ENCODE results near the gene RASL12.
"Not testable (repeated sequence)": the region's sequence is repeated elsewhere in the genome, so short reads cannot be mapped to it uniquely, and the experiment has no call there.

The RASL12 gene

GRCh38 chr15:65056106-65056505 lies 11.7 kb downstream of the RASL12 start:
- no peak for DNase-seq (ENCODE audit: low read depth in 2 of 2)

GRCh38 chr15:65055201-65055870 lies 12.5 kb downstream of the RASL12 start:
- DNase-seq (ENCODE audit: low read depth in 2 of 2): no peak

DNA sequence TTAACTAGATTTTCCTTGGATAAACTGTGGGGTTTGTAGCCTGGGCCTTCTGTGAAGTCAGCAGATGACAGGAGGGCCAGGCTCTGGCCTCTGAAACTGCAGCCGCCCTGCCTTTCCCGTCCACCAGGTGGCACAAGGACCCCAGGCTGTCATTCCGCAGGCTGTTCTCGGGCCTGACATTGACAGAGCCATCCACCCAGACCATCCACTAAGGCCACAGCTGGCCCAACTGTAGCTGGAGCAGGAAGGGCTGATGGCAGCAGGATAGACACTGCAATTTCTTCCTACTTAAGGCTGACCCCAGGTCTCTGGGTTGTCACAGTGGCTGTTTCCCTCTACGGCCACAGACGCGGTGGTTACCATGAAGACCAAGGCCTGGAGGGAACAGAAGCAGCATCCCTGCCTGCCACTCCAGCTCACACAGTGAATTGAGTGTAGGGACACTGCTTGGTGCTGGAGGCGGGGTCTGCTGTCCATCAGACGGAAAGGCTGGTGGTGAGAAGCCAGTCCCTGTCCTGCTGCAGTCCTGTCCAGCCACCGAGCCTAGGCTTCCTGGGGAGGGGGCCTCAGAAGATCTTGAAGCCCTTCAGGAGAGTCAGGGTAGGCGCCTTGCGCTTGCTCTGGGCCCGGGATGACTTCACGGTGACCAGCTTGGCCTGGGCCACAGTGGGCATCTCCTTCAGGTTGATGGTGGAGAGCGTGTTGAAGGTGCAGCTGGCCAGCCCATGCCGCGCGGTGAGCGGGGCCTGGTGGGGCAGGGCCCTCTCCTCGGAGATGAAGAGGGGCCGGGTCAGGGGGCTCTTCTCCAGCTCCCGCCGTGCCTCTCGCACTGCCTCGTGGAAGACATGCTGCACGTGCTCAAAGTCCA lies 13.2 kb downstream of the RASL12 start:
- DNase-seq (ENCODE audit: low read depth in 2 of 2): peak in 1 of 2 donors; percentile 23

GRCh38 chr15:65052956-65053355 lies 14.8 kb downstream of the RASL12 start:
- DNase-seq (ENCODE audit: low read depth in 2 of 2): no peak

GRCh38 chr15:65051266-65051665 lies 16.5 kb downstream of the RASL12 start:
- DNase-seq (ENCODE audit: low read depth in 2 of 2): no peak

DNA sequence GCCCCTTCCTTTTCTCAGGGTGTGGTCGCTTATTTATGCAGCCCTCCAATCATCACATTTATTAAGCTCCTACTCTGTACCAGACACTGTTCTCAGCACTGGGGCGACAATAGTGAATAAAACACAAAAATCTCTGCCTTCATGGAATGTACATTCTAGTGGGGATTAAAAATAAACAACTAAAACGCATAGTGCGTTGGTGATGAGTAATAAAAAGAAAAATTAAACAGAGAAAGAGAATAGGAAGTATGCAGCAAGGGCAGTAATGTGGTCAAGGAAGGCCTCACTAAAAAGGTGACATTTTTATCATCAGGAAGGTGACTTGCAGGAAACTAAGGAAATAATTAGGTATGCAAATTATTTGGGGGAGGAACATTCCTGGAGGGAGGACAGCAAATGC lies 17.5 kb downstream of the RASL12 start:
- DNase-seq (ENCODE audit: low read depth in 2 of 2): no peak

DNA sequence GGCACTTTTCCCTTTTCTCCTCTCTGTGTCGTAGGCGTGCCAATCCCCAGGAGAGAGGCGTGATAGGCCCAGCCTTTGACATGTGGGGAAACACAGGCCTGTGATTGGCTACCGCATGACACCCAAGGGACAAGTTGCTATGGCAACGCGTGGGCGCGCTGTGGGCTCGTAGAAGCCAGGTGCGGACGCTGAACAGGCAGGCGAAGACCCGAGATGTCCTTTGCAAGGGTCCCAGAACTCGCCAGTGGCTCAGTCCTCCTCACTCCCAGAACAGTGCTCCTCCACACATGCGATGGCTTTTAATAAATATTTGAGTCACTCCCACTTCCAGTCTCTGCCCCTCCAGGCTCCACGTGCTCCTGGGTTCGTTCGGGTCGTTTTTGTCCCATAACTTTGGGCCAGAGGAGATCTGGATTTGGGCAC lies 18.4 kb downstream of the RASL12 start:
- peak; percentile 64 to 76 for DNase-seq (ENCODE audit: low read depth in 2 of 2)

- DNase-seq (ENCODE audit: low read depth in 2 of 2): no peak
Measured at GRCh38 chr15:65048241-65048640, 19.6 kb downstream of the RASL12 start.

GRCh38 chr15:65044724-65045481 lies 22.9 kb downstream of the RASL12 start, which contains the start of gene SLC51B:
TSS of gene SLC51B (plus strand) at chr15:65045387. CDS start at chr15:65050005, 4,618 bp downstream.
- DNase-seq (ENCODE audit: low read depth in 2 of 2): no peak

DNA sequence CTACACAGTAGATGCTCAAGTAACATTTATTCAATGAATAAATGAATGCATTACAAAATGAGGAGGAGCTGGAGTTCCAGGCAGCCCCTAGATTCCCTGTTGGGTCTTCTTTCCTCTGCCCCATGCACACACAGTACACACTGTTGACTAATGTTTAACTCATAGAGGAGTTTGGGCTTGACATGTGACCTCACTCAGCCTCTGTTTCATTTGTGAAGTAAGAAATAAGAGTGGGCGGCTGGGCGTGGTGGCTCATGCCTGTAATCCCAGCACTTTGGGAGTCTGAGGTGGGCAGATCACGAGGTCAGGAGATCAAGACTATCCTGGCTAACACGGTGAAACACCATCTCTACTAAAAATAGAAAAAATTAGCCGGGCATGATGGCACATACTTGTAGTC lies 23.6 kb downstream of the RASL12 start:
- not testable (repeated sequence) for DNase-seq (ENCODE audit: low read depth in 2 of 2)

DNA sequence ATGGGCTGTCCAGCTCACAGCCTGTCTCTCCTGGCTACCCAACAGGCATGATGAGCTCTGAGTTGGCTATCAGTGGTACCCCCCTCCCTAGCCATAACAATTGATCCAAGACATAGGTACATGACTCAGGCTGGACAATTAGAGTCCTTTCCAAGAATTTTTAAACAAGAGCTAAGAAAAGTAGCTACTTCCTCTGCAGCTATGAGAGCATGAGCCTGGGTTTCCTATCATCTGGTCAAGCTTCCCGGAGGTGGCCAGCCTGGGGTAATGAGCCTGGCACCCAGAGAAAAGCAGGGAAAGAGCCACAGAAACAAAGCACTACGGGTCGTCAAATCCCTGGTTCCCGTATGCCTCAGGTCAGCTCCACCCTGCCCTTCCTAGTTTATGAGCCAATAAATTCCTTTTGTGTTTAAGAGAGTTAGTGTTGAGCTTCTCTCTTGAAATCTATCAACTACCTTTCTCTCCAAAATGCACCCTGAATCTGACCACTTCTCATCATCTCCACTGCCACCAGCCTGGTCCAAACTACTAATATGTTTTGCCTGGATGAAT lies 24.9 kb downstream of the RASL12 start:
- no peak for DNase-seq (ENCODE audit: low read depth in 2 of 2)

GRCh38 chr15:65041787-65042186 lies 26.0 kb downstream of the RASL12 start:
- DNase-seq (ENCODE audit: low read depth in 2 of 2): no peak

GRCh38 chr15:65040461-65040860 lies 27.3 kb downstream of the RASL12 start:
- DNase-seq (ENCODE audit: low read depth in 2 of 2): no peak

DNA sequence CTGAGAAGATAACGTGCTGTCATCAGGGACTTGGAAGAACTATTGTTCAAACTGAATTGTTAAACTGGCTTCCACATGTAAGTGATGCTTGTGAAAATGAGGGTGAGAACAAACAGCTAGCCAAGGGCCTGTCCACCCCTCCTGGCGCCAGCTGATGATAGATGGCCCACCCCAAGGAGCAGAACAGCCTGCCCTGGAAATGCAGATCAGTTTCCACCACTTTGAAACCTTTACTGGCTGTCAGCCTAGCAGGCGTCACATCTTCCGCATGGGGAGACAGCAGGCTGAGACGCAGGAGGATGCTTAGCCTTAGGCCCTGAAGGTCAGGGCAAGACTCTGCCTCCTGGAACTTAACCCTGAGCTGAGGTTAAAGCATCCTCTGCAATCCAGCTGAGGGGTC lies 29.0 kb downstream of the RASL12 start:
- DNase-seq (ENCODE audit: low read depth in 2 of 2): no peak

- DNase-seq (ENCODE audit: low read depth in 2 of 2): no peak
Measured at GRCh38 chr15:65038428-65038827, 29.4 kb downstream of the RASL12 start.

- no peak for DNase-seq (ENCODE audit: low read depth in 2 of 2)
Measured at GRCh38 chr15:65037309-65037708, 30.5 kb downstream of the RASL12 start.

DNA sequence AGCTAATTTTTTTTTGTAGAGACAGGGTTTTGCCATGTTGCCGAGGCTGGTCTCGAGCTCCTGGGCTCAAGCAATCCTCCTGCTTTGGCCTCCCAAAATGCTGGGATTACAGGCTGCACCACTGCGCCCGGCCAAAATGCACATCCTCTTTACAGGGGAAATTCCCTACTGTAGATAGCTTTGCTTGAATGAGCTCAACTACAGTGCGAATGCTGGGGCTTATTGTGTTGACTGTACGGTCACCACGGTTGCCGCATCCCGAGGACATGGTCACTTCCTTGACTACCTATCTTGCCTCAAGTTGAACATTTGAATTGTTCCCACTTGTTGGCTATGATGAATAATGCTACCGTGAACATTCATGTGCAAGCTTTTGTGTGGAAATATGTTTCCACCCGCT lies 33.1 kb downstream of the RASL12 start:
- DNase-seq (ENCODE audit: low read depth in 2 of 2): no peak

- no peak for DNase-seq (ENCODE audit: low read depth in 2 of 2)
Measured at GRCh38 chr15:65033659-65034269, 34.0 kb downstream of the RASL12 start.

- no peak for DNase-seq (ENCODE audit: low read depth in 2 of 2)
Measured at GRCh38 chr15:65032801-65033537, 34.8 kb downstream of the RASL12 start.

DNA sequence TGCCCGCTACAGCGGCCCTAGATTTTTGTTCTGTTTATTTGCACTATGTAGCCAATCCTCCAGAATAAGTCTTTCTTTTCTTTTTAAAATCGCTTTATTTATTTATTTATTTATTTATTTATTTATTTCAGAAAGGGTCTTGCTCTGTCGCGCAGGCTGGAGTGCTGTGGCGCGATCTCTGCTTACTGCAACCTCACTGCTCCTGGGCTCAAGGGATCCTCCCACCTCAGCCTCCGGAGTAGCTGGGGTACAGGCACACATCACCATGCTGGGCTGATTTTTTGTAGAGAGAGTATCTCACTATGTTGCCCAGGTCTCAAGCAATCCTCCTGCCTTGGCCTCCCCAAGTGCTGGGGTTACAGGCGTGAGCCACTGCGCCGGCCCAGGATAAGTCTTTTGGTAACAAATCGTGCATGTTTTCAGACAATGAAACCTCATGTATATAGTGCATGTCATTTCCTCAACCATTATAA lies 38.0 kb downstream of the RASL12 start:
- DNase-seq (ENCODE audit: low read depth in 2 of 2): no peak
